ENCODE measurements around the gene DIPK1B. TPM values are rescaled to one million over a fixed set of nuclear protein-coding genes. Genes with fewer than 3 reads are reported as not detected.

Gene DIPK1B
- total RNA-seq, 1 experiment from 2014 or later: 40.4 TPM

GRCh38 chr9:136735812-136736480 lies 23.6 kb downstream of the DIPK1B start:
- Histone ChIP-seq H3K4me3 (ENCODE audit: low read depth, low read length) (no peak overlapping the region), H3K9me3 (no peaks in the 10 kb centered on the region), H3K4me1 (no peaks in the 10 kb centered on the region), H3K27me3 (replicated peaks; ENCODE audit: control insufficient read depth, insufficient read depth, low read length) (no peaks in the 10 kb centered on the region), H3K36me3 (ENCODE audit: control insufficient read depth, insufficient read depth, low read length) (no peaks in the 10 kb centered on the region)
- no peak overlapping the region for H3K27ac Mint-ChIP-seq (ENCODE audit: unreplicated experiment)
- DNase-seq: no peak
- intact Hi-C loops (cut with micrococcal nuclease; ENCODE audit: unreplicated experiment): no loop called here
- no peak overlapping the region for H3K4me3 Mint-ChIP-seq (ENCODE audit: unreplicated experiment)
- no peaks in the 10 kb centered on the region for H3K4me1 Mint-ChIP-seq (ENCODE audit: low read depth, unreplicated experiment)
- CTCF ChIA-PET: no interaction called here
- H3K9me3 Mint-ChIP-seq (ENCODE audit: unreplicated experiment): no peaks in the 10 kb centered on the region
- peaks cover 6% of the 10 kb centered on the region for H3K36me3 Mint-ChIP-seq (ENCODE audit: insufficient read depth, unreplicated experiment)
- BruUV-seq (replicated peaks): no TSS peak
- POLR2A ChIA-PET: no interaction called here
- no peak for TF ChIP-seq CTCF (IDR thresholded peaks at IDR 0.05; ENCODE audit: insufficient read depth in 1 of 2, low read depth in 1 of 2, low read length in 1 of 2, severe bottlenecking in 1 of 2, unreplicated experiment in 1 of 2)
- no peaks in the 10 kb centered on the region for H3K27me3 Mint-ChIP-seq (ENCODE audit: insufficient read depth, unreplicated experiment)

DNA sequence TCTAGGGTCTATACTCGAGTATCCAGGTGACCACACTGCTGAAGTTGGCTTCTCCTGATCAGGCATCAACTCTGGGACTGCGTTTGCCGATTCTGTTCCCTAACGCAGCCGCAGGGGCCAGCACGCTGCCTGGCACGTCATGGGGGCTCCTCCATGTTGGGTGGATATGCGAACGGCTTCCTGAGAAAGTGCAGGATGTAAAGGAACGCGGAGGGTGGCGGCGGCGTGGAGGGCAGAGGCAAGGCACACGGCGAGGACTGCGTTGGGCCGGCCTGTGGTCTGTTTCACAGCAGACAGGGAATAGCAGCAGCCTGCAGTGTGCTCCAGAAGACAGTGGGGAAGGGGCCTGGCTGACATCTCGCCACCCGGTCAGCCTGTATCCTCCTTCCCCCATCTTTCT lies 26.6 kb downstream of the DIPK1B start:
- TF ChIP-seq CTCF (IDR thresholded peaks at IDR 0.05; ENCODE audit: insufficient read depth in 1 of 2, low read depth in 1 of 2, low read length in 1 of 2, severe bottlenecking in 1 of 2, unreplicated experiment in 1 of 2): no peak

GRCh38 chr9:136739509-136739908 lies 27.1 kb downstream of the DIPK1B start:
- CTCF ChIA-PET: no interaction called here
- POLR2A ChIA-PET: no interaction called here

More for the DNA sequence above, 26.6 kb downstream of the DIPK1B start:
- Histone ChIP-seq H3K36me3 (ENCODE audit: control insufficient read depth, insufficient read depth, low read length) (no peaks in the 10 kb centered on the region), H3K4me3 (ENCODE audit: low read depth, low read length) (no peak overlapping the region), H3K27me3 (replicated peaks; ENCODE audit: control insufficient read depth, insufficient read depth, low read length) (no peaks in the 10 kb centered on the region), H3K9me3 (no peaks in the 10 kb centered on the region), H3K4me1 (no peaks in the 10 kb centered on the region)
- Mint-ChIP-seq H3K36me3 (ENCODE audit: insufficient read depth, unreplicated experiment) (no peaks in the 10 kb centered on the region), H3K27ac (ENCODE audit: unreplicated experiment) (no peak overlapping the region), H3K4me3 (ENCODE audit: unreplicated experiment) (no peak overlapping the region), H3K4me1 (ENCODE audit: low read depth, unreplicated experiment) (no peaks in the 10 kb centered on the region), H3K9me3 (ENCODE audit: unreplicated experiment) (no peaks in the 10 kb centered on the region), H3K27me3 (ENCODE audit: insufficient read depth, unreplicated experiment) (no peaks in the 10 kb centered on the region)
- DNase-seq: no peak
- intact Hi-C loops (cut with micrococcal nuclease; ENCODE audit: unreplicated experiment): no loop called here
- CTCF ChIA-PET: no interaction called here
- POLR2A ChIA-PET: no interaction called here
- BruUV-seq (replicated peaks): no TSS peak

More at GRCh38 chr9:136739509-136739908, 27.1 kb downstream of the DIPK1B start:
- DNase-seq: no peak
- H3K4me1 ChIP-seq: no peaks in the 10 kb centered on the region
- no peaks in the 10 kb centered on the region for H3K9me3 ChIP-seq
- no TSS peak for BruUV-seq (replicated peaks)
- Mint-ChIP-seq H3K4me3 (ENCODE audit: unreplicated experiment) (no peak overlapping the region), H3K9me3 (ENCODE audit: unreplicated experiment) (no peaks in the 10 kb centered on the region), H3K27me3 (ENCODE audit: insufficient read depth, unreplicated experiment) (no peaks in the 10 kb centered on the region), H3K36me3 (ENCODE audit: insufficient read depth, unreplicated experiment) (no peaks in the 10 kb centered on the region), H3K4me1 (ENCODE audit: low read depth, unreplicated experiment) (no peaks in the 10 kb centered on the region), H3K27ac (ENCODE audit: unreplicated experiment) (no peak overlapping the region)
- no peaks in the 10 kb centered on the region for H3K27me3 ChIP-seq (replicated peaks; ENCODE audit: control insufficient read depth, insufficient read depth, low read length)
- H3K36me3 ChIP-seq (ENCODE audit: control insufficient read depth, insufficient read depth, low read length): no peaks in the 10 kb centered on the region
- H3K4me3 ChIP-seq (ENCODE audit: low read depth, low read length): no peak overlapping the region
- intact Hi-C loops (cut with micrococcal nuclease; ENCODE audit: unreplicated experiment): no loop called here
- TF ChIP-seq CTCF (IDR thresholded peaks at IDR 0.05; ENCODE audit: insufficient read depth in 1 of 2, low read depth in 1 of 2, low read length in 1 of 2, severe bottlenecking in 1 of 2, unreplicated experiment in 1 of 2): no peak
